SK-N-SH (cell line): Measurements from ENCODE around the gene IL6ST. TPM values are rescaled to one million over a fixed set of nuclear protein-coding genes. Genes with fewer than 3 reads are reported as not detected.

Source experiments
- CTCF ChIA-PET: fragments of 300-600, 350-600 bp; formaldehyde crosslinking; extraction: SDS; loops from one replicate; lab custom pipeline; 2021; lab: Yijun Ruan, JAX
- POLR2A ChIA-PET: fragments of 350-600 bp; sonication (Branson Sonifier 250); formaldehyde crosslinking; extraction: SDS; loops from one replicate; lab custom pipeline; 2020; ENCODE audit warnings: antibody characterized with exemption, inconsistent platforms; lab: Yijun Ruan, JAX
- DNase-seq: peaks from one replicate; pipeline ENCODE4 v3.0.0; 2012
- H2AFZ ChIP-seq: fragments of 200-600 bp; sonication (generic); 2 replicates; pipeline ENCODE4 v1.8.1; 2016; ENCODE audit warnings: antibody characterized with exemption, mild to moderate bottlenecking, low read depth
- H3F3A ChIP-seq: fragments of 200-600 bp; sonication (generic); replicated peaks from 2 replicates; pipeline ENCODE3; 2016; ENCODE audit warnings: antibody characterized with exemption, mild to moderate bottlenecking; ENCODE audit not compliant: insufficient read depth
- H3K27ac ChIP-seq, 2 experiments: fragments of 200-500 bp in 1 of 2; fragments of 200-600 bp in 1 of 2; sonication (Bioruptor generic) in 1 of 2; sonication (generic), shearing (Covaris generic) in 1 of 2; 2 replicates each; pipeline versions ENCODE4 v1.5.1 to v1.6.1; 2014 to 2016; ENCODE audit warnings: low read depth in 2 of 2, inconsistent platforms in 1 of 2, low read length in 1 of 2, mild to moderate bottlenecking in 1 of 2, mixed read lengths in 1 of 2
- H3K27me3 ChIP-seq: fragments of 200-600 bp; sonication (generic), shearing (Covaris generic); 2 replicates; pipeline ENCODE4 v1.6.1; 2016; ENCODE audit warnings: mixed run types; ENCODE audit not compliant: insufficient read depth
- H3K36me3 ChIP-seq, 2 experiments: fragments of 200-500 bp in 1 of 2; fragments of 200-600 bp in 1 of 2; sonication (Bioruptor generic) in 1 of 2; sonication (generic) in 1 of 2; replicated peaks in 1 of 2; 2 replicates each; pipeline versions ENCODE3 to v1.5.1; 2014 to 2016; ENCODE audit warnings: low read length in 1 of 2, mild to moderate bottlenecking in 1 of 2; ENCODE audit not compliant: insufficient read depth in 2 of 2, control insufficient read depth in 1 of 2
- H3K4me1 ChIP-seq, 2 experiments: fragments of 200-500 bp in 1 of 2; fragments of 200-600 bp in 1 of 2; sonication (Bioruptor generic) in 1 of 2; sonication (generic), shearing (Covaris generic) in 1 of 2; 2 replicates each; pipeline versions ENCODE4 v1.5.1 to v1.6.1; 2014 to 2016; ENCODE audit warnings: low read depth in 1 of 2, low read length in 1 of 2, mixed run types in 1 of 2; ENCODE audit not compliant: insufficient read depth in 2 of 2, control insufficient read depth in 1 of 2
- H3K4me2 ChIP-seq: fragments of 200-600 bp; sonication (generic), shearing (Covaris generic); 2 replicates; pipeline ENCODE4 v1.6.1; 2017; ENCODE audit warnings: mixed run types
- H3K4me3 ChIP-seq, 2 experiments: fragments of 200-500 bp in 1 of 2; fragments of 200-600 bp in 1 of 2; sonication (Bioruptor generic) in 1 of 2; sonication (generic), shearing (Covaris generic) in 1 of 2; 2 replicates each; pipeline versions ENCODE4 v1.5.1 to v1.8.1; 2014 to 2016; ENCODE audit warnings: low read depth in 2 of 2, inconsistent platforms in 1 of 2, low read length in 1 of 2, mild to moderate bottlenecking in 1 of 2, mixed read lengths in 1 of 2, moderate library complexity in 1 of 2
- H3K79me2 ChIP-seq: fragments of 200-600 bp; sonication (generic); 2 replicates; pipeline ENCODE4 v1.8.1; 2017; ENCODE audit warnings: mild to moderate bottlenecking; ENCODE audit not compliant: insufficient read depth
- H3K9ac ChIP-seq: fragments of 200-600 bp; sonication (generic); 2 replicates; pipeline ENCODE4 v1.6.1; 2017; ENCODE audit warnings: mixed run types
- H3K9me2 ChIP-seq: fragments of 200-600 bp; sonication (generic); 2 replicates; pipeline ENCODE4 v1.6.1; 2017; ENCODE audit warnings: mixed run types
- H3K9me3 ChIP-seq: fragments of 200-600 bp; sonication (generic); 2 replicates; pipeline ENCODE4 v1.6.1; 2017; ENCODE audit warnings: mixed run types, mild to moderate bottlenecking, moderate library complexity
- H4K20me1 ChIP-seq: fragments of 200-600 bp; sonication (generic); 2 replicates; pipeline ENCODE4 v1.6.1; 2017; ENCODE audit warnings: mild to moderate bottlenecking, mixed run types; ENCODE audit not compliant: insufficient read depth
- CTCF ChIP-seq: fragments of 200-600 bp; sonication (generic); IDR thresholded peaks from 2 replicates; pipeline ENCODE4 v1.6.1; 2017; ENCODE audit warnings: antibody characterized with exemption, mild to moderate bottlenecking, moderate library complexity
- FOXJ3 ChIP-seq: sonication (generic); formaldehyde crosslinking; IDR thresholded peaks from 2 replicates; pipeline ENCODE4 v1.5.1; 2020; ENCODE audit warnings: mild to moderate bottlenecking, missing genetic modification reagents
- GATA2 ChIP-seq: sonication (generic); formaldehyde crosslinking; IDR thresholded peaks from 2 replicates; pipeline ENCODE4 v1.5.0; 2020; ENCODE audit warnings: mild to moderate bottlenecking, missing genetic modification reagents
- IRF3 ChIP-seq: fragments of 150-350 bp; IDR thresholded peaks from 2 replicates; pipeline ENCODE4 v1.6.1; 2016; ENCODE audit warnings: mild to moderate bottlenecking, low read depth, low read length
- JUND ChIP-seq: IDR thresholded peaks from 2 replicates; pipeline ENCODE4 v1.4.0; 2012
- MXI1 ChIP-seq: IDR thresholded peaks from 2 replicates; pipeline ENCODE4 v1.6.1; 2012; ENCODE audit warnings: mild to moderate bottlenecking, low read depth, low read length, improper control_type of control experiment
- NFIC ChIP-seq: IDR thresholded peaks from 2 replicates; pipeline ENCODE4 v1.4.0; 2012; ENCODE audit warnings: borderline replicate concordance
- NRF1 ChIP-seq: IDR thresholded peaks from 2 replicates; pipeline ENCODE4 v1.6.1; 2012; ENCODE audit warnings: low read depth, mild to moderate bottlenecking, low read length
- PBX3 ChIP-seq: IDR thresholded peaks from 2 replicates; pipeline ENCODE4; 2012
- RAD21 ChIP-seq: IDR thresholded peaks from 2 replicates; pipeline ENCODE4 v1.6.1; 2012; ENCODE audit warnings: mild to moderate bottlenecking, low read length
- RCOR1 ChIP-seq: fragments of 150-350 bp; IDR thresholded peaks from 2 replicates; pipeline ENCODE4 v1.6.1; 2017; ENCODE audit warnings: antibody characterized with exemption, low read length
- RXRA ChIP-seq: IDR thresholded peaks from 2 replicates; pipeline ENCODE4 v1.4.0; 2012; ENCODE audit warnings: low read depth, mild to moderate bottlenecking, borderline replicate concordance
- SMC3 ChIP-seq: IDR thresholded peaks from 2 replicates; pipeline ENCODE4 v1.6.1; 2012; ENCODE audit warnings: low read depth, low read length, improper control_type of control experiment
- TAF1 ChIP-seq: IDR thresholded peaks from 2 replicates; pipeline ENCODE4 v1.6.1; 2012; ENCODE audit warnings: low read depth, mild to moderate bottlenecking, low read length, moderate library complexity, borderline replicate concordance
- TCF12 ChIP-seq: IDR thresholded peaks from 2 replicates; pipeline ENCODE4 v1.4.0; 2012
- TEAD4 ChIP-seq: IDR thresholded peaks from 2 replicates; pipeline ENCODE4 v1.4.0; 2012; ENCODE audit warnings: mild to moderate bottlenecking, borderline replicate concordance; ENCODE audit not compliant: insufficient read depth
- YY1 ChIP-seq: IDR thresholded peaks from 2 replicates; pipeline ENCODE4 v1.4.0; 2012; ENCODE audit warnings: low read depth, mild to moderate bottlenecking
- WGBS: methylation state at CpG from one replicate; pipeline ENCODE4 v1.1.6; 2017; ENCODE audit warnings: low lambda C conversion rate; 5-methylcytosine and 5-hydroxymethylcytosine counted together
- polyA plus RNA-seq, 3 experiments: library from polyadenylated mRNA; depleted of rRNA; stranded (reverse); fragments of >200 nt; gene quantifications; 2 replicates each; pipeline ENCODE4 v1.2.3, GENCODE V29; 2012

The IL6ST gene
- polyA plus RNA-seq, 1 of the 3 experiments (the other 2 are of a cell fraction) = 16.0 TPM

GRCh38 chr5:55920784-55921183, 74.0 kb downstream of the IL6ST start (continued):
- TF ChIP-seq TEAD4 = no peak
- no peak for TF ChIP-seq JUND
- peak; percentile 73 for TF ChIP-seq RAD21
- no peak for TF ChIP-seq NRF1
- peak; percentile 55 for TF ChIP-seq CTCF
- TF ChIP-seq SMC3 = peak; percentile 47; the same call in 1 of the 2 replicates

- Histone ChIP-seq H3K36me3 (no peaks in the 10 kb centered on the region), H3K79me2 (no peaks in the 10 kb centered on the region), H3F3A (no peaks in the 10 kb centered on the region), H3K9ac (no peak overlapping the region), H3K9me3 (no peaks in the 10 kb centered on the region), H3K4me3 (no peak overlapping the region), H3K9me2 (no peaks in the 10 kb centered on the region), H3K4me1 (no peaks in the 10 kb centered on the region), H3K4me2 (no peak overlapping the region), H2AFZ (no peak overlapping the region), H4K20me1 (no peaks in the 10 kb centered on the region), H3K27me3 (no peaks in the 10 kb centered on the region), H3K27ac (no peak overlapping the region)
- TF ChIP-seq RXRA = no peak
- TF ChIP-seq PBX3 = no peak
- TF ChIP-seq TCF12 = no peak
- TF ChIP-seq GATA2 (CRISPR knock-in tag) = no peak
- TF ChIP-seq RCOR1 = no peak
- no peak for TF ChIP-seq TAF1
- TF ChIP-seq YY1 = no peak
- TF ChIP-seq IRF3 = no peak
- no peak for TF ChIP-seq MXI1
- no peak for TF ChIP-seq FOXJ3 (CRISPR knock-in tag)
- no peak for TF ChIP-seq NFIC
- no peak for DNase-seq
- POLR2A ChIA-PET = no interaction called here
- CTCF ChIA-PET = interaction anchor here (1.0 to 2.7 kb wide), 7 partner anchors 9 to 101 kb away, joined by 3 to 10 read pairs (median 3); no protein-coding TSS in a partner anchor
- 90% methylated on average over 2 of the region's 3 CpGs for WGBS
Measured at GRCh38 chr5:55919625-55920024, 75.1 kb downstream of the IL6ST start.
